GM12878 (cell line): ENCODE measurements around the gene RALGAPB. TPM values are rescaled to one million over a fixed set of nuclear protein-coding genes. Genes with fewer than 3 reads are reported as not detected.

ENCODE experiments used
- ATAC-seq: fragments of 200-7000 bp; cut with Tn5 transposase; 3 replicates; pipeline ENCODE4 v1.9.1; 2020; ENCODE audit warnings: mild to moderate bottlenecking, moderate library complexity
- BruUV-seq: library from RNA; stranded (reverse); fragments of 400-500 nt; replicated peaks from 2 replicates; lab custom pipeline; 2021; lab: Mats Ljungman, UMichigan
- CTCF ChIA-PET: fragments of 300-600 bp; sonication (Branson Sonifier 250); formaldehyde crosslinking; extraction: SDS; loops from one replicate; lab custom pipeline; 2021; ENCODE audit warnings: inconsistent platforms; lab: Yijun Ruan, JAX
- POLR2A ChIA-PET: fragments of 350-600 bp; formaldehyde crosslinking; extraction: SDS; loops from one replicate; lab custom pipeline; 2021; ENCODE audit warnings: inconsistent platforms; lab: Charles Lee
- RAD21 ChIA-PET: fragments of 300-600 bp; sonication (Branson Sonifier 250); formaldehyde crosslinking; loops from one replicate; lab custom pipeline; 2023; ENCODE audit warnings: antibody characterized with exemption; ENCODE audit not compliant: unreplicated experiment; lab: Charles Lee
- SMC1A ChIA-PET: fragments of 300-600 bp; sonication (Branson Sonifier 250); formaldehyde crosslinking; loops from one replicate; lab custom pipeline; 2023; ENCODE audit not compliant: unreplicated experiment, uncharacterized antibody; lab: Charles Lee
- DNase-seq: peaks from one replicate; pipeline ENCODE4 v3.0.0-alpha.2; 2011; ENCODE audit warnings: low read depth, low spot score
- FAIRE-seq: peaks from 3 replicates; lab custom pipeline; 2011; peaks lifted over from hg19 to GRCh38; lab: Jason Lieb, UNC
- H2AFZ ChIP-seq: 2 replicates; pipeline ENCODE4 v1.6.0; 2011; ENCODE audit warnings: low read depth, low read length, control low read depth; ENCODE audit not compliant: control insufficient read depth
- H3K27ac ChIP-seq: 2 replicates; pipeline ENCODE4 v1.5.1; 2011; ENCODE audit warnings: control low read depth; ENCODE audit not compliant: control insufficient read depth, insufficient read depth
- H3K27me3 ChIP-seq, 2 experiments: replicated peaks in 1 of 2; 2 replicates each; pipeline versions ENCODE4 v1.6.0 to v1.6.1; 2011; ENCODE audit warnings: low read length in 1 of 2; ENCODE audit not compliant: control insufficient read depth in 2 of 2, insufficient read depth in 2 of 2
- H3K36me3 ChIP-seq, 2 experiments: 2 replicates each; pipeline ENCODE4 v1.5.1; 2011; ENCODE audit warnings: low read length in 1 of 2; ENCODE audit not compliant: control insufficient read depth in 2 of 2, insufficient read depth in 2 of 2
- H3K4me1 ChIP-seq: 2 replicates; pipeline ENCODE4 v1.6.1; 2011; ENCODE audit warnings: mild to moderate bottlenecking, low read length, moderate library complexity, mixed read lengths; ENCODE audit not compliant: control insufficient read depth, insufficient read depth
- H3K4me2 ChIP-seq: 2 replicates; pipeline ENCODE4 v1.6.0; 2011; ENCODE audit warnings: control low read depth; ENCODE audit not compliant: control insufficient read depth, insufficient read depth
- H3K4me3 ChIP-seq: fragments of 200-600 bp; sonication (generic); 2 replicates; pipeline ENCODE4 v1.5.1; 2016
- H3K79me2 ChIP-seq: 2 replicates; pipeline ENCODE4 v1.6.0; 2011; ENCODE audit warnings: low read length; ENCODE audit not compliant: control insufficient read depth, insufficient read depth
- H3K9ac ChIP-seq: 2 replicates; pipeline ENCODE4 v1.8.0; 2011; ENCODE audit warnings: low read length, control low read depth, mixed read lengths; ENCODE audit not compliant: control insufficient read depth, insufficient read depth
- H3K9me3 ChIP-seq: replicated peaks from 3 replicates; pipeline ENCODE4 v1.5.1; 2011; ENCODE audit warnings: mild to moderate bottlenecking, low read length; ENCODE audit not compliant: control insufficient read depth, insufficient read depth
- H4K20me1 ChIP-seq: 2 replicates; pipeline ENCODE4 v1.6.0; 2011; ENCODE audit not compliant: control insufficient read depth, insufficient read depth
- IRF4 ChIP-seq: IDR thresholded peaks from 2 replicates; pipeline ENCODE4 v1.6.1; 2011; ENCODE audit warnings: low read depth, low read length
- SIX5 ChIP-seq: IDR thresholded peaks from 2 replicates; pipeline ENCODE4 v1.6.1; 2011; ENCODE audit warnings: mild to moderate bottlenecking, low read depth, low read length, moderate library complexity; ENCODE audit not compliant: severe bottlenecking
- SMAD5 ChIP-seq: IDR thresholded peaks from 2 replicates; pipeline ENCODE4 v1.6.1; 2016; ENCODE audit warnings: antibody characterized with exemption, low read depth
- STAT3 ChIP-seq: IDR thresholded peaks from 2 replicates; pipeline ENCODE4 v1.6.1; 2011; ENCODE audit warnings: low read depth, low read length, improper control_type of control experiment
- ZNF24 ChIP-seq: fragments of 450-650 bp; IDR thresholded peaks from 2 replicates; pipeline ENCODE4 v1.6.1; 2017; ENCODE audit warnings: antibody characterized with exemption, mild to moderate bottlenecking
- ZNF622 ChIP-seq: fragments of 450-650 bp; IDR thresholded peaks from 2 replicates; pipeline ENCODE4 v1.6.1; 2017; ENCODE audit warnings: mild to moderate bottlenecking, inconsistent platforms
- WGBS: methylation state at CpG from one replicate; pipeline ENCODE4 v1.1.6; 2016; ENCODE audit warnings: low lambda C conversion rate; ENCODE audit not compliant: insufficient replicate concordance, insufficient coverage; ENCODE audit errors: missing lambda C conversion rate; 5-methylcytosine and 5-hydroxymethylcytosine counted together
- in situ Hi-C: fragments of 300-500 bp; cut with MboI; formaldehyde crosslinking; loops from 9 replicates; pipeline ENCODE4 v1.14.3; 2018; ENCODE audit warnings: mixed read lengths
- intact Hi-C: fragments of 100-400 bp; cut with micrococcal nuclease; formaldehyde crosslinking; loops from one replicate; pipeline ENCODE4 v1.14.2; 2022; ENCODE audit not compliant: unreplicated experiment
- polyA plus RNA-seq, 11 experiments: library from polyadenylated mRNA; depleted of rRNA in 4 of 11; unstranded in 6 of 11; stranded (reverse) in 5 of 11; fragments of >200 nt; fragmentation: Nextera tagmentation in 4 of 11; fragmentation: Illumina TruSeq in 1 of 11; extraction: Ambion mirVana in 4 of 11; extraction: Trizol in 1 of 11; gene quantifications; 1 replicate in 1 of 11; 2 replicates in 10 of 11; pipeline versions ENCODE4 v1.2.1 to v1.2.3, GENCODE V29; 2011 to 2016; ENCODE audit warnings: inconsistent platforms in 2 of 11, missing spikeins in 2 of 11, low read depth in 1 of 11
- total RNA-seq, 4 experiments: library from RNA; depleted of rRNA in 3 of 4; stranded (reverse); fragments of >200 nt in 3 of 4; fragmentation: Illumina TruSeq in 1 of 4; extraction: Trizol in 1 of 4; gene quantifications; 2 replicates each; pipeline versions ENCODE4 v1.2.1 to v1.2.3, GENCODE V29; 2013 to 2021
- TF ChIP-seq, protein P1 (sequence below): IDR thresholded peaks from 2 replicates; pipeline ENCODE4 v1.6.1; 2011; ENCODE audit warnings: low read depth, low read length, improper control_type of control experiment, borderline replicate concordance
- TF ChIP-seq, protein P2 (sequence below): fragments of 450-650 bp; IDR thresholded peaks from 2 replicates; pipeline ENCODE4 v1.6.1; 2016; ENCODE audit warnings: mild to moderate bottlenecking

The RALGAPB gene
- total and polyA plus RNA-seq, 10 of the 15 experiments (the other 5 are each of a cell fraction or from before 2014, with no cell fraction given) = 3.7 to 23.2 (median 15.5) TPM

DNA sequence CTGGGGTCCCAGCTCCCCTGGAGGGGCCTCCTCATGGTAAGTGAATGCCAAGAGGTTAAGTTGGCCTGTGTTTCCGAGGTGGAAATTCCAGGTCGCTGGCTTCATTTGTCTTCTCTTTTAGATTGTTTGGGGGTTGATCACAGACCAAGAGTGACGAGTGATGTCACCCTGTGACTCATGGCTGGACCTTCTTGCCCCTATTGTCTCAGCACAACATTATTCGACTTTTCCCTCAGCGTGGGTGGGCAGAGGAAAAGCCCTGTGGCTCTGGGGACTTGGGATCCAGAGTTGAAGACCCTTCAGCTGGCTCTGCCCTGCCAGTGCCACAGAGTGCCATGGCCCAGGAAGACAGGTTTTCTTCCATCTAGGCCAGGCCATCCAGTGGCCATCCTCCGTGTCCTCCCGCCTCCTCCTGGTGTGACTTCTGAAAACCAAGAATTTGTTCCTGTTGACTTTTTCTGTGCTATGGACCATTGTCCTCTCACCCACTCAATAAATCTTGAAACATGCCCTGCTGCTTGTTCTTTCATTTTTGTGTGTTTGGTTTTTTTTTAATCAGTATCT is 22.1 kb upstream of the RALGAPB start:
- H3K36me3 ChIP-seq = peaks cover 0 to 15% of the 10 kb centered on the region in 2 experiments; a peak in 1 of 4 replicates
- ChIA-PET POLR2A (no interaction called here), RAD21 (no interaction called here), CTCF (interaction anchor here (0.8 kb wide), 1 partner anchor 15 kb away, joined by 4 read pairs; the partner anchor contains the start of gene SNHG17), SMC1A (no interaction called here)
- FAIRE-seq (no peak), DNase-seq (no peak), ATAC-seq (no peak)
- TF ChIP-seq, protein P1, sequence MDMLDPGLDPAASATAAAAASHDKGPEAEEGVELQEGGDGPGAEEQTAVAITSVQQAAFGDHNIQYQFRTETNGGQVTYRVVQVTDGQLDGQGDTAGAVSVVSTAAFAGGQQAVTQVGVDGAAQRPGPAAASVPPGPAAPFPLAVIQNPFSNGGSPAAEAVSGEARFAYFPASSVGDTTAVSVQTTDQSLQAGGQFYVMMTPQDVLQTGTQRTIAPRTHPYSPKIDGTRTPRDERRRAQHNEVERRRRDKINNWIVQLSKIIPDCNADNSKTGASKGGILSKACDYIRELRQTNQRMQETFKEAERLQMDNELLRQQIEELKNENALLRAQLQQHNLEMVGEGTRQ = no peak
- TF ChIP-seq SIX5 (no peak), ZNF622 (no peak), STAT3 (no peak), SMAD5 (no peak), ZNF24 (no peak), IRF4 (no peak)
- TF ChIP-seq, protein P2, sequence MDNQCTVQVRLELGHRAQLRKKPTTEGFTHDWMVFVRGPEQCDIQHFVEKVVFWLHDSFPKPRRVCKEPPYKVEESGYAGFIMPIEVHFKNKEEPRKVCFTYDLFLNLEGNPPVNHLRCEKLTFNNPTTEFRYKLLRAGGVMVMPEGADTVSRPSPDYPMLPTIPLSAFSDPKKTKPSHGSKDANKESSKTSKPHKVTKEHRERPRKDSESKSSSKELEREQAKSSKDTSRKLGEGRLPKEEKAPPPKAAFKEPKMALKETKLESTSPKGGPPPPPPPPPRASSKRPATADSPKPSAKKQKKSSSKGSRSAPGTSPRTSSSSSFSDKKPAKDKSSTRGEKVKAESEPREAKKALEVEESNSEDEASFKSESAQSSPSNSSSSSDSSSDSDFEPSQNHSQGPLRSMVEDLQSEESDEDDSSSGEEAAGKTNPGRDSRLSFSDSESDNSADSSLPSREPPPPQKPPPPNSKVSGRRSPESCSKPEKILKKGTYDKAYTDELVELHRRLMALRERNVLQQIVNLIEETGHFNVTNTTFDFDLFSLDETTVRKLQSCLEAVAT = no peak
- no peak overlapping the region for H3K4me2 ChIP-seq
- H3K9me3 ChIP-seq = no peaks in the 10 kb centered on the region
- peaks cover 27% of the 10 kb centered on the region for H3K4me1 ChIP-seq
- H3K79me2 ChIP-seq = peaks cover 23% of the 10 kb centered on the region
- H3K4me3 ChIP-seq = no peak overlapping the region
- intact Hi-C loops (no loop called here), in situ Hi-C loops (no loop called here)
- H3K27me3 ChIP-seq = no peaks in the 10 kb centered on the region
- 98% methylated on average over 7 of the region's 7 CpGs for WGBS
- H2AFZ ChIP-seq = no peak overlapping the region
- no TSS peak for BruUV-seq
- H3K9ac ChIP-seq = no peak overlapping the region
- no peak overlapping the region for H3K27ac ChIP-seq
- H4K20me1 ChIP-seq = no peaks in the 10 kb centered on the region
